Gastrocnemius medialis (tissue), 4 donors: ENCODE measurements around the gene GALNTL6.

ENCODE experiments used
- POLR2A ChIP-seq, 2 donors: fragments of 450-650 bp; IDR thresholded peaks; one replicate each; pipeline ENCODE4 v1.6.1; 2017; ENCODE audit warnings: antibody characterized with exemption in 2 of 2, mild to moderate bottlenecking in 2 of 2, moderate library complexity in 2 of 2
- TF ChIP-seq, protein P1 (sequence below), 5 experiments: fragments of 450-650 bp in 3 of 5; fragments of 200-600 bp in 2 of 5; sonication (generic) in 2 of 5; IDR thresholded peaks in 4 of 5; conservative IDR thresholded peaks in 1 of 5; 1 replicate in 4 of 5; 2 replicates in 1 of 5; pipeline ENCODE4 v1.5.1; 2016 to 2019; ENCODE audit warnings: antibody characterized with exemption in 5 of 5, mild to moderate bottlenecking in 3 of 5, moderate library complexity in 3 of 5

DNA sequence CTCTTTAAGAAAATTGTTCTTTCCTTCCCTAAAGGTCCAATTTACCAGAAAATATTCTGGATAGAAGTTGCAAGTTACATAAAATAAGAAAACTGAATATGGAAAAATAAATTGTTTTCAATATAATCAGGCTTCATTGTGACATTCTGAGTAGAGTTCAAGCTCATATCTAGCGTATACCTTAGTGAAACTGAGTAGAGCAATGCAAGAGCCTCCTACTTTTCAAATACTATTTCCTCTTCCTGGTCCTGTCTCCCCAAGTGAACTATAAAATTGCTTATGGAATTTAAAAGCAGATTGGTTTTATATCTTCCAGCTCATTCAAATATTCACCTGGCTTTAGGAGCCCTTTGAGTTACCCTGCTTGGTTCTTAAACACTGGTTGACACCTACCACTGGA, 1166.1 kb downstream of the GALNTL6 start:
- TF ChIP-seq, protein P1, sequence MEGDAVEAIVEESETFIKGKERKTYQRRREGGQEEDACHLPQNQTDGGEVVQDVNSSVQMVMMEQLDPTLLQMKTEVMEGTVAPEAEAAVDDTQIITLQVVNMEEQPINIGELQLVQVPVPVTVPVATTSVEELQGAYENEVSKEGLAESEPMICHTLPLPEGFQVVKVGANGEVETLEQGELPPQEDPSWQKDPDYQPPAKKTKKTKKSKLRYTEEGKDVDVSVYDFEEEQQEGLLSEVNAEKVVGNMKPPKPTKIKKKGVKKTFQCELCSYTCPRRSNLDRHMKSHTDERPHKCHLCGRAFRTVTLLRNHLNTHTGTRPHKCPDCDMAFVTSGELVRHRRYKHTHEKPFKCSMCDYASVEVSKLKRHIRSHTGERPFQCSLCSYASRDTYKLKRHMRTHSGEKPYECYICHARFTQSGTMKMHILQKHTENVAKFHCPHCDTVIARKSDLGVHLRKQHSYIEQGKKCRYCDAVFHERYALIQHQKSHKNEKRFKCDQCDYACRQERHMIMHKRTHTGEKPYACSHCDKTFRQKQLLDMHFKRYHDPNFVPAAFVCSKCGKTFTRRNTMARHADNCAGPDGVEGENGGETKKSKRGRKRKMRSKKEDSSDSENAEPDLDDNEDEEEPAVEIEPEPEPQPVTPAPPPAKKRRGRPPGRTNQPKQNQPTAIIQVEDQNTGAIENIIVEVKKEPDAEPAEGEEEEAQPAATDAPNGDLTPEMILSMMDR (IDR thresholded peaks at IDR 0.05 in 4 of 5, conservative IDR thresholded peaks at IDR 0.05 in 1 of 5) = no peak
- TF ChIP-seq POLR2A (IDR thresholded peaks at IDR 0.05) = no peak
